HepG2 (cell line): ENCODE measurements around the gene NEK5. TPM values are rescaled to one million over a fixed set of nuclear protein-coding genes. Genes with fewer than 3 reads are reported as not detected.

Experiments
- ATAC-seq: fragments of 200-7000 bp; cut with Tn5 transposase; 3 replicates; pipeline ENCODE4 v1.9.1; 2020; ENCODE audit warnings: mild to moderate bottlenecking, moderate library complexity
- BruUV-seq: library from RNA; stranded (reverse); fragments of 400-500 nt; replicated peaks from 2 replicates; lab custom pipeline; 2021; lab: Mats Ljungman, UMichigan
- CTCF ChIA-PET: fragments of 300-600 bp; formaldehyde crosslinking; extraction: SDS; loops from one replicate; lab custom pipeline; 2021; ENCODE audit warnings: low total read pairs, inconsistent platforms, low intra/inter-chr PET ratio; lab: Yijun Ruan, JAX
- POLR2A ChIA-PET: fragments of 350-600 bp; sonication (Branson Sonifier 250); formaldehyde crosslinking; loops from one replicate; lab custom pipeline; 2020; ENCODE audit warnings: antibody characterized with exemption, inconsistent platforms; lab: Yijun Ruan, JAX
- DNase-seq: peaks from one replicate; pipeline ENCODE4 v3.0.0-alpha.2; 2015; ENCODE audit warnings: low spot score
- FAIRE-seq: peaks from 3 replicates; lab custom pipeline; 2011; peaks lifted over from hg19 to GRCh38; lab: Jason Lieb, UNC
- H2AFZ ChIP-seq: one replicate; pipeline ENCODE4 v1.6.1; 2011; ENCODE audit warnings: low read length, inconsistent platforms
- H3K27ac ChIP-seq: fragments of 300-600 bp; 3 replicates; pipeline ENCODE4 v1.8.0; 2011; ENCODE audit warnings: mixed run types, mild to moderate bottlenecking, mixed read lengths, low read length, inconsistent platforms; ENCODE audit not compliant: insufficient read depth; ENCODE audit errors: extremely low read length
- H3K27me3 ChIP-seq, 2 experiments: fragments of 200-600 bp in 1 of 2; 2 replicates in 1 of 2; 3 replicates in 1 of 2; pipeline versions ENCODE4 v1.6.0 to v1.8.0; 2011; ENCODE audit warnings: low read length in 2 of 2, mild to moderate bottlenecking in 2 of 2, moderate library complexity in 2 of 2, inconsistent platforms in 1 of 2; ENCODE audit not compliant: insufficient read depth in 2 of 2, control insufficient read depth in 1 of 2
- H3K36me3 ChIP-seq, 2 experiments: fragments of 200-600 bp in 1 of 2; replicated peaks in 1 of 2; 2 replicates in 1 of 2; 3 replicates in 1 of 2; pipeline versions ENCODE4 v1.5.1 to v1.8.0; 2011; ENCODE audit warnings: low read length in 2 of 2, inconsistent platforms in 1 of 2; ENCODE audit not compliant: insufficient read depth in 2 of 2, control insufficient read depth in 1 of 2
- H3K4me1 ChIP-seq: 2 replicates; pipeline ENCODE4 v1.5.1; 2012; ENCODE audit warnings: low read length, inconsistent platforms; ENCODE audit not compliant: insufficient read depth
- H3K4me2 ChIP-seq: 2 replicates; pipeline ENCODE4 v1.6.0; 2011; ENCODE audit warnings: low read depth, low read length, inconsistent platforms
- H3K4me3 ChIP-seq, 3 experiments: fragments of 200-600 bp in 1 of 3; sonication (generic), shearing (Covaris generic) in 1 of 3; replicated peaks in 1 of 3; 2 replicates each; pipeline ENCODE4 v1.5.1; 2011 to 2016; ENCODE audit warnings: low read length in 3 of 3, inconsistent platforms in 2 of 3, low read depth in 2 of 3, mild to moderate bottlenecking in 2 of 3, control low read depth in 1 of 3, mixed read lengths in 1 of 3; ENCODE audit not compliant: insufficient read depth in 1 of 3
- H3K79me2 ChIP-seq: one replicate; pipeline ENCODE4 v1.6.1; 2011; ENCODE audit warnings: low read length, inconsistent platforms; ENCODE audit not compliant: insufficient read depth
- H3K9ac ChIP-seq: 2 replicates; pipeline ENCODE4 v1.6.0; 2011; ENCODE audit warnings: mild to moderate bottlenecking, low read depth, low read length, inconsistent platforms; ENCODE audit not compliant: insufficient read depth
- H3K9me3 ChIP-seq: 2 replicates; pipeline ENCODE4 v1.5.1; 2012; ENCODE audit warnings: mild to moderate bottlenecking, low read length
- H4K20me1 ChIP-seq: 2 replicates; pipeline ENCODE4 v1.6.0; 2011; ENCODE audit warnings: inconsistent platforms, mild to moderate bottlenecking, low read length, moderate library complexity; ENCODE audit not compliant: insufficient read depth
- FOXJ3 ChIP-seq: sonication (generic); formaldehyde crosslinking; IDR thresholded peaks from 2 replicates; pipeline ENCODE4 v1.4.0; 2020; ENCODE audit warnings: missing genetic modification reagents, mild to moderate bottlenecking, borderline replicate concordance
- FOXP1 ChIP-seq, 2 experiments: fragments of 450-650 bp in 1 of 2; IDR thresholded peaks; 2 replicates each; pipeline ENCODE4 v1.6.1; 2017 to 2018; ENCODE audit warnings: antibody characterized with exemption in 1 of 2
- MXI1 ChIP-seq: IDR thresholded peaks from 3 replicates; pipeline ENCODE4 v1.6.1; 2012; ENCODE audit warnings: low read depth, low read length, inconsistent platforms, borderline replicate concordance
- SMARCE1 ChIP-seq: fragments of 450-650 bp; IDR thresholded peaks from 2 replicates; pipeline ENCODE4 v1.6.1; 2017; ENCODE audit warnings: borderline replicate concordance
- ZNF446 ChIP-seq: sonication (generic); formaldehyde crosslinking; IDR thresholded peaks from 2 replicates; pipeline ENCODE4 v1.5.0; 2020; ENCODE audit warnings: mild to moderate bottlenecking, missing genetic modification reagents
- WGBS: methylation state at CpG from one replicate; pipeline ENCODE4 v1.1.6; 2017; ENCODE audit warnings: low lambda C conversion rate; 5-methylcytosine and 5-hydroxymethylcytosine counted together
- in situ Hi-C: cut with HindIII; loops from 2 replicates; pipeline ENCODE4 v1.10.0; 2017; ENCODE audit warnings: low pct_unique_long_range_greater_than_20kb; ENCODE audit not compliant: extremely low pct_ligation_motif_present
- intact Hi-C: fragments of 100-400 bp; cut with micrococcal nuclease; formaldehyde crosslinking; loops from one replicate; pipeline ENCODE4 v1.10.0; 2022; ENCODE audit not compliant: unreplicated experiment
- polyA plus RNA-seq, 8 experiments: library from polyadenylated mRNA; depleted of rRNA in 3 of 8; stranded (reverse) in 7 of 8; unstranded in 1 of 8; fragments of >200 nt; fragmentation: Illumina TruSeq in 4 of 8; extraction: Trizol in 4 of 8; gene quantifications; 2 replicates each; pipeline versions ENCODE4 v1.2.1 to v1.2.3, GENCODE V29; 2011 to 2016; ENCODE audit warnings: low read depth in 4 of 8, missing spikeins in 1 of 8, mixed read lengths in 1 of 8; ENCODE audit not compliant: insufficient read depth in 1 of 8
- total RNA-seq, 5 experiments: library from RNA; depleted of rRNA; stranded (reverse); fragments of >200 nt; fragmentation: Illumina TruSeq; extraction: Trizol; gene quantifications; 2 replicates each; pipeline ENCODE4 v1.2.3, GENCODE V29; 2016; ENCODE audit warnings: low read depth in 1 of 5
- TF ChIP-seq, protein P1 (sequence below): sonication (generic); formaldehyde crosslinking; IDR thresholded peaks from 2 replicates; pipeline ENCODE4 v1.5.1; 2020; ENCODE audit warnings: mild to moderate bottlenecking, missing genetic modification reagents, moderate library complexity
- TF ChIP-seq, protein P2 (sequence below), 2 experiments: fragments of 450-650 bp in 1 of 2; sonication (generic) in 1 of 2; formaldehyde crosslinking; IDR thresholded peaks; 2 replicates each; pipeline versions ENCODE4 v1.5.0 to v1.8.0; 2020 to 2022; ENCODE audit warnings: mild to moderate bottlenecking in 1 of 2, missing genetic modification reagents in 1 of 2
- TF ChIP-seq, protein P3 (sequence below): IDR thresholded peaks from 2 replicates; pipeline ENCODE4 v1.6.1; 2018; ENCODE audit warnings: missing genetic modification reagents
- TF ChIP-seq, protein P4 (sequence below): sonication (generic); formaldehyde crosslinking; IDR thresholded peaks from 2 replicates; pipeline ENCODE4 v1.5.1; 2020; ENCODE audit warnings: mild to moderate bottlenecking, moderate library complexity, missing genetic modification reagents
- TF ChIP-seq, protein P5 (sequence below): sonication (generic); formaldehyde crosslinking; IDR thresholded peaks from 2 replicates; pipeline ENCODE4 v1.4.0; 2020; ENCODE audit warnings: mild to moderate bottlenecking, missing genetic modification reagents, borderline replicate concordance

The NEK5 gene
- total and polyA plus RNA-seq, 2 of the 13 experiments (the other 11 are each of a cell fraction or from before 2014, with no cell fraction given), result 0.12 to 0.22 TPM

DNA sequence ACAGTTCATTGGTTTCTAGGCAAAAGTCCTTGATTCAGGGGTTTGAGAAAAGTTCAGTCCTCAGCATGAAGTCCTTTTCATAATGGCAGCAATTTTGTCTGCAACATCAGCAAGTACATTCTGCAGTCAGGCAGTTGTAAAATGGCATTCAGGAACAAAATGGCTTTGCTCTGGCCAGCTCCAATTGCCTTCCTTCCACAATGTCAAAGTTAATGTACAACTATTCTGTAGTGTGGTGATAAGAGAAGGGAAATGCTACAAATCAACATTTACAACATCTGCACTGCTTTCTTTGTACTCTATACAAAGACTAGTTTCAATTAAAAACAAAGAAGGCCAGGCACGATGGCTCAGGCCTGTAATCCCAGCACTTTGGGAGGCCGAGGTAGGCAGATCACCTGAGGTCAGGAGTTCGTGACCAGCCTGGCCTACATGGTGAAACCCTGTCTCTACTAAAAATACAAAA is 32.3 kb upstream of the NEK5 start:
- POLR2A ChIA-PET, result interaction anchor here (0.9 to 2.7 kb wide), 6 partner anchors 12 to 708 kb away, joined by 3 to 11 read pairs (median 6); no protein-coding TSS in a partner anchor
- FAIRE-seq (peak; percentile 78), ATAC-seq (peak; percentile 42), DNase-seq (peak; percentile 80)
- H3K27me3 ChIP-seq, result no peaks in the 10 kb centered on the region
- H3K9ac ChIP-seq, result peak overlapping the region; percentile 72
- peak overlapping the region; percentile 91 for H3K27ac ChIP-seq
- CTCF ChIA-PET, result no interaction called here
- in situ Hi-C loops, result no loop called here
- H3K4me2 ChIP-seq, result peak overlapping the region; percentile 72
- no peaks in the 10 kb centered on the region for H3K9me3 ChIP-seq
- intact Hi-C loops, result no loop called here
- BruUV-seq, result no TSS peak
- H4K20me1 ChIP-seq, result no peaks in the 10 kb centered on the region
- H2AFZ ChIP-seq, result no peak overlapping the region
- WGBS, result 0% methylated on average over 3 of the region's 3 CpGs
- H3K79me2 ChIP-seq, result peaks cover 38% of the 10 kb centered on the region
- no peaks in the 10 kb centered on the region; a peak in 2 of 5 replicates for H3K36me3 ChIP-seq
- no peak overlapping the region for H3K4me3 ChIP-seq
- peaks cover 91% of the 10 kb centered on the region for H3K4me1 ChIP-seq
- TF ChIP-seq, protein P1, sequence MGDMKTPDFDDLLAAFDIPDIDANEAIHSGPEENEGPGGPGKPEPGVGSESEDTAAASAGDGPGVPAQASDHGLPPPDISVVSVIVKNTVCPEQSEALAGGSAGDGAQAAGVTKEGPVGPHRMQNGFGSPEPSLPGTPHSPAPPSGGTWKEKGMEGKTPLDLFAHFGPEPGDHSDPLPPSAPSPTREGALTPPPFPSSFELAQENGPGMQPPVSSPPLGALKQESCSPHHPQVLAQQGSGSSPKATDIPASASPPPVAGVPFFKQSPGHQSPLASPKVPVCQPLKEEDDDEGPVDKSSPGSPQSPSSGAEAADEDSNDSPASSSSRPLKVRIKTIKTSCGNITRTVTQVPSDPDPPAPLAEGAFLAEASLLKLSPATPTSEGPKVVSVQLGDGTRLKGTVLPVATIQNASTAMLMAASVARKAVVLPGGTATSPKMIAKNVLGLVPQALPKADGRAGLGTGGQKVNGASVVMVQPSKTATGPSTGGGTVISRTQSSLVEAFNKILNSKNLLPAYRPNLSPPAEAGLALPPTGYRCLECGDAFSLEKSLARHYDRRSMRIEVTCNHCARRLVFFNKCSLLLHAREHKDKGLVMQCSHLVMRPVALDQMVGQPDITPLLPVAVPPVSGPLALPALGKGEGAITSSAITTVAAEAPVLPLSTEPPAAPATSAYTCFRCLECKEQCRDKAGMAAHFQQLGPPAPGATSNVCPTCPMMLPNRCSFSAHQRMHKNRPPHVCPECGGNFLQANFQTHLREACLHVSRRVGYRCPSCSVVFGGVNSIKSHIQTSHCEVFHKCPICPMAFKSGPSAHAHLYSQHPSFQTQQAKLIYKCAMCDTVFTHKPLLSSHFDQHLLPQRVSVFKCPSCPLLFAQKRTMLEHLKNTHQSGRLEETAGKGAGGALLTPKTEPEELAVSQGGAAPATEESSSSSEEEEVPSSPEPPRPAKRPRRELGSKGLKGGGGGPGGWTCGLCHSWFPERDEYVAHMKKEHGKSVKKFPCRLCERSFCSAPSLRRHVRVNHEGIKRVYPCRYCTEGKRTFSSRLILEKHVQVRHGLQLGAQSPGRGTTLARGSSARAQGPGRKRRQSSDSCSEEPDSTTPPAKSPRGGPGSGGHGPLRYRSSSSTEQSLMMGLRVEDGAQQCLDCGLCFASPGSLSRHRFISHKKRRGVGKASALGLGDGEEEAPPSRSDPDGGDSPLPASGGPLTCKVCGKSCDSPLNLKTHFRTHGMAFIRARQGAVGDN, result peak; percentile 59; the same call in 1 of the 2 replicates
- TF ChIP-seq MXI1 (no peak), ZNF446 (CRISPR knock-in tag) (no peak), FOXP1 (IDR thresholded peaks at IDR 0.05) (no peak), FOXP1 (CRISPR knock-in tag; IDR thresholded peaks at IDR 0.05) (peak; percentile 58), FOXJ3 (CRISPR knock-in tag) (peak; percentile 42; the same call in 1 of the 2 replicates), SMARCE1 (no peak)
- TF ChIP-seq, protein P2, sequence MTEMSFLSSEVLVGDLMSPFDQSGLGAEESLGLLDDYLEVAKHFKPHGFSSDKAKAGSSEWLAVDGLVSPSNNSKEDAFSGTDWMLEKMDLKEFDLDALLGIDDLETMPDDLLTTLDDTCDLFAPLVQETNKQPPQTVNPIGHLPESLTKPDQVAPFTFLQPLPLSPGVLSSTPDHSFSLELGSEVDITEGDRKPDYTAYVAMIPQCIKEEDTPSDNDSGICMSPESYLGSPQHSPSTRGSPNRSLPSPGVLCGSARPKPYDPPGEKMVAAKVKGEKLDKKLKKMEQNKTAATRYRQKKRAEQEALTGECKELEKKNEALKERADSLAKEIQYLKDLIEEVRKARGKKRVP (CRISPR knock-in tag; IDR thresholded peaks at IDR 0.05), result peak in 1 of 2 experiments; percentile 59; a peak in 1 of 4 replicates
- TF ChIP-seq, protein P3, sequence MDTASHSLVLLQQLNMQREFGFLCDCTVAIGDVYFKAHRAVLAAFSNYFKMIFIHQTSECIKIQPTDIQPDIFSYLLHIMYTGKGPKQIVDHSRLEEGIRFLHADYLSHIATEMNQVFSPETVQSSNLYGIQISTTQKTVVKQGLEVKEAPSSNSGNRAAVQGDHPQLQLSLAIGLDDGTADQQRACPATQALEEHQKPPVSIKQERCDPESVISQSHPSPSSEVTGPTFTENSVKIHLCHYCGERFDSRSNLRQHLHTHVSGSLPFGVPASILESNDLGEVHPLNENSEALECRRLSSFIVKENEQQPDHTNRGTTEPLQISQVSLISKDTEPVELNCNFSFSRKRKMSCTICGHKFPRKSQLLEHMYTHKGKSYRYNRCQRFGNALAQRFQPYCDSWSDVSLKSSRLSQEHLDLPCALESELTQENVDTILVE, result peak; percentile 22; the same call in 1 of the 2 replicates
- TF ChIP-seq, protein P4, sequence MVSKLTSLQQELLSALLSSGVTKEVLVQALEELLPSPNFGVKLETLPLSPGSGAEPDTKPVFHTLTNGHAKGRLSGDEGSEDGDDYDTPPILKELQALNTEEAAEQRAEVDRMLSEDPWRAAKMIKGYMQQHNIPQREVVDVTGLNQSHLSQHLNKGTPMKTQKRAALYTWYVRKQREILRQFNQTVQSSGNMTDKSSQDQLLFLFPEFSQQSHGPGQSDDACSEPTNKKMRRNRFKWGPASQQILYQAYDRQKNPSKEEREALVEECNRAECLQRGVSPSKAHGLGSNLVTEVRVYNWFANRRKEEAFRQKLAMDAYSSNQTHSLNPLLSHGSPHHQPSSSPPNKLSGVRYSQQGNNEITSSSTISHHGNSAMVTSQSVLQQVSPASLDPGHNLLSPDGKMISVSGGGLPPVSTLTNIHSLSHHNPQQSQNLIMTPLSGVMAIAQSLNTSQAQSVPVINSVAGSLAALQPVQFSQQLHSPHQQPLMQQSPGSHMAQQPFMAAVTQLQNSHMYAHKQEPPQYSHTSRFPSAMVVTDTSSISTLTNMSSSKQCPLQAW, result peak; percentile 70; the same call in 1 of the 2 replicates
- TF ChIP-seq, protein P5, sequence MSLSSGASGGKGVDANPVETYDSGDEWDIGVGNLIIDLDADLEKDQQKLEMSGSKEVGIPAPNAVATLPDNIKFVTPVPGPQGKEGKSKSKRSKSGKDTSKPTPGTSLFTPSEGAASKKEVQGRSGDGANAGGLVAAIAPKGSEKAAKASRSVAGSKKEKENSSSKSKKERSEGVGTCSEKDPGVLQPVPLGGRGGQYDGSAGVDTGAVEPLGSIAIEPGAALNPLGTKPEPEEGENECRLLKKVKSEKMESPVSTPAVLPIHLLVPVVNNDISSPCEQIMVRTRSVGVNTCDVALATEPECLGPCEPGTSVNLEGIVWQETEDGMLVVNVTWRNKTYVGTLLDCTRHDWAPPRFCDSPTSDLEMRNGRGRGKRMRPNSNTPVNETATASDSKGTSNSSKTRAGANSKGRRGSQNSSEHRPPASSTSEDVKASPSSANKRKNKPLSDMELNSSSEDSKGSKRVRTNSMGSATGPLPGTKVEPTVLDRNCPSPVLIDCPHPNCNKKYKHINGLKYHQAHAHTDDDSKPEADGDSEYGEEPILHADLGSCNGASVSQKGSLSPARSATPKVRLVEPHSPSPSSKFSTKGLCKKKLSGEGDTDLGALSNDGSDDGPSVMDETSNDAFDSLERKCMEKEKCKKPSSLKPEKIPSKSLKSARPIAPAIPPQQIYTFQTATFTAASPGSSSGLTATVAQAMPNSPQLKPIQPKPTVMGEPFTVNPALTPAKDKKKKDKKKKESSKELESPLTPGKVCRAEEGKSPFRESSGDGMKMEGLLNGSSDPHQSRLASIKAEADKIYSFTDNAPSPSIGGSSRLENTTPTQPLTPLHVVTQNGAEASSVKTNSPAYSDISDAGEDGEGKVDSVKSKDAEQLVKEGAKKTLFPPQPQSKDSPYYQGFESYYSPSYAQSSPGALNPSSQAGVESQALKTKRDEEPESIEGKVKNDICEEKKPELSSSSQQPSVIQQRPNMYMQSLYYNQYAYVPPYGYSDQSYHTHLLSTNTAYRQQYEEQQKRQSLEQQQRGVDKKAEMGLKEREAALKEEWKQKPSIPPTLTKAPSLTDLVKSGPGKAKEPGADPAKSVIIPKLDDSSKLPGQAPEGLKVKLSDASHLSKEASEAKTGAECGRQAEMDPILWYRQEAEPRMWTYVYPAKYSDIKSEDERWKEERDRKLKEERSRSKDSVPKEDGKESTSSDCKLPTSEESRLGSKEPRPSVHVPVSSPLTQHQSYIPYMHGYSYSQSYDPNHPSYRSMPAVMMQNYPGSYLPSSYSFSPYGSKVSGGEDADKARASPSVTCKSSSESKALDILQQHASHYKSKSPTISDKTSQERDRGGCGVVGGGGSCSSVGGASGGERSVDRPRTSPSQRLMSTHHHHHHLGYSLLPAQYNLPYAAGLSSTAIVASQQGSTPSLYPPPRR (CRISPR knock-in tag), result peak; percentile 87
